HEK293 (cell line): ENCODE data around the gene CBR4.

Source experiments
- CTCF ChIP-seq: fragments of 450-650 bp; formaldehyde crosslinking; IDR thresholded peaks from 2 replicates; pipeline ENCODE4 v1.5.1; 2016; ENCODE audit warnings: missing biosample characterization, missing genetic modification characterization
- PRDM1 ChIP-seq: fragments of 450-650 bp; formaldehyde crosslinking; IDR thresholded peaks from 2 replicates; pipeline ENCODE4; 2016; ENCODE audit warnings: missing biosample characterization, missing genetic modification characterization
- REST ChIP-seq: fragments of 450-650 bp; formaldehyde crosslinking; IDR thresholded peaks from 2 replicates; pipeline ENCODE4 v1.5.1; 2016; ENCODE audit warnings: missing biosample characterization, missing genetic modification characterization
- ZBTB8A ChIP-seq: fragments of 450-650 bp; formaldehyde crosslinking; IDR thresholded peaks from 2 replicates; pipeline ENCODE4 v1.5.1; 2016; ENCODE audit warnings: missing biosample characterization, missing genetic modification characterization
- ZFP37 ChIP-seq: fragments of 450-650 bp; formaldehyde crosslinking; IDR thresholded peaks from 2 replicates; pipeline ENCODE4 v1.5.1; 2016; ENCODE audit warnings: missing biosample characterization, missing genetic modification characterization
- ZNF175 ChIP-seq: fragments of 450-650 bp; formaldehyde crosslinking; IDR thresholded peaks from 2 replicates; pipeline ENCODE4 v1.5.1; 2016; ENCODE audit warnings: missing biosample characterization, missing genetic modification characterization
- ZNF24 ChIP-seq: fragments of 450-650 bp; formaldehyde crosslinking; IDR thresholded peaks from 2 replicates; pipeline ENCODE4 v1.5.1; 2016; ENCODE audit warnings: missing biosample characterization, missing genetic modification characterization
- ZNF274 ChIP-seq, 2 experiments: fragments of 200-500 bp in 1 of 2; fragments of 450-650 bp in 1 of 2; sonication (Bioruptor generic) in 1 of 2; formaldehyde crosslinking in 1 of 2; IDR thresholded peaks; 2 replicates each; pipeline versions ENCODE4 v1.5.1 to v1.6.1; 2014 to 2016; ENCODE audit warnings: borderline replicate concordance in 1 of 2, inconsistent platforms in 1 of 2, low read length in 1 of 2, missing biosample characterization in 1 of 2, missing genetic modification characterization in 1 of 2
- ZNF311 ChIP-seq: fragments of 450-650 bp; formaldehyde crosslinking; IDR thresholded peaks from 2 replicates; pipeline ENCODE4 v1.5.1; 2017; ENCODE audit warnings: missing biosample characterization, missing genetic modification characterization, borderline replicate concordance
- ZNF518A ChIP-seq: fragments of 450-650 bp; formaldehyde crosslinking; conservative IDR thresholded peaks from 2 replicates; pipeline ENCODE4 v1.5.1; 2016; ENCODE audit warnings: low read depth, missing biosample characterization, missing genetic modification characterization

GRCh38 chr4:168999809-169000208 is 10.2 kb downstream of the CBR4 start:
- TF ChIP-seq ZBTB8A (tag by site-specific recombination) (no peak), ZNF518A (tag by site-specific recombination) (no peak), CTCF (tag by site-specific recombination) (no peak), ZFP37 (tag by site-specific recombination) (no peak), ZNF311 (tag by site-specific recombination) (no peak), REST (no peak), PRDM1 (tag by site-specific recombination) (no peak), ZNF274 (IDR thresholded peaks at IDR 0.05; ENCODE audit: low read length) (no peak), ZNF274 (tag by site-specific recombination; IDR thresholded peaks at IDR 0.05; ENCODE audit: borderline replicate concordance) (no peak), ZNF175 (tag by site-specific recombination) (no peak), ZNF24 (tag by site-specific recombination) (no peak)
